Measurements from ENCODE around the gene MRPL36. TPM values are rescaled to one million over a fixed set of nuclear protein-coding genes. Genes with fewer than 3 reads are reported as not detected.

Gene MRPL36
- total and polyA plus RNA-seq, 9 donors: 26.8 to 60.7 (median 34.0) TPM

DNA sequence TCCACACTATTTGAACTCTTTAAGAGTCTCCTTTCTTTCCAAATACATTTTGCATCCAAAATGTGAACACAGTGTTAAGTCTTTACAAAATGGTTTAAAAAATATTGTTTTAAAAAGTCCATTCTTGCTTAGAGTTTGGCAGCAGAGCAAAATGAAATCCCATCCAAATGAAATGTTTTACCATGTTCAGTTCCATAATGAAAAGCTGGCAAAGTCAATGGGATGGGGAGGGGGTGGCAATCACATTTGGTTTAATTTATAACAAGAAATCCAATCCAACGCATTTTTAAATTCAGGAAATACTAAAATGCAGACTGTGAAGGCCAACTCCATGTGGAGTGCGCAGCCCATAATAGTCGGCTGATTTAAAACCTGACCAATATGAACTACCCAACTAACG, 39.4 kb downstream of the MRPL36 start:
- no peaks in the 10 kb centered on the region for H3K27me3 ChIP-seq
- H3K4me3 ChIP-seq: no peak overlapping the region
- no peak for DNase-seq
- intact Hi-C loops (cut with DNase I): loop anchor here in 3 of 4 donors (10.0 kb wide), 2 partner anchors 275 to 285 kb away; no protein-coding TSS in a partner anchor
- no peaks in the 10 kb centered on the region for H3K4me1 ChIP-seq (ENCODE audit: insufficient read depth)
- H3K27ac ChIP-seq: no peak overlapping the region
- TF ChIP-seq POLR2A (IDR thresholded peaks at IDR 0.05) (no peak), EP300 (IDR thresholded peaks at IDR 0.05) (no peak)
- TF ChIP-seq, protein P1, sequence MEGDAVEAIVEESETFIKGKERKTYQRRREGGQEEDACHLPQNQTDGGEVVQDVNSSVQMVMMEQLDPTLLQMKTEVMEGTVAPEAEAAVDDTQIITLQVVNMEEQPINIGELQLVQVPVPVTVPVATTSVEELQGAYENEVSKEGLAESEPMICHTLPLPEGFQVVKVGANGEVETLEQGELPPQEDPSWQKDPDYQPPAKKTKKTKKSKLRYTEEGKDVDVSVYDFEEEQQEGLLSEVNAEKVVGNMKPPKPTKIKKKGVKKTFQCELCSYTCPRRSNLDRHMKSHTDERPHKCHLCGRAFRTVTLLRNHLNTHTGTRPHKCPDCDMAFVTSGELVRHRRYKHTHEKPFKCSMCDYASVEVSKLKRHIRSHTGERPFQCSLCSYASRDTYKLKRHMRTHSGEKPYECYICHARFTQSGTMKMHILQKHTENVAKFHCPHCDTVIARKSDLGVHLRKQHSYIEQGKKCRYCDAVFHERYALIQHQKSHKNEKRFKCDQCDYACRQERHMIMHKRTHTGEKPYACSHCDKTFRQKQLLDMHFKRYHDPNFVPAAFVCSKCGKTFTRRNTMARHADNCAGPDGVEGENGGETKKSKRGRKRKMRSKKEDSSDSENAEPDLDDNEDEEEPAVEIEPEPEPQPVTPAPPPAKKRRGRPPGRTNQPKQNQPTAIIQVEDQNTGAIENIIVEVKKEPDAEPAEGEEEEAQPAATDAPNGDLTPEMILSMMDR (IDR thresholded peaks at IDR 0.05): no peak
- 60 to 75% (median 72%) methylated on average over 4 of the region's 4 CpGs for WGBS, 3 donors
- no peaks in the 10 kb centered on the region for H3K9me3 ChIP-seq
- H3K36me3 ChIP-seq: no peaks in the 10 kb centered on the region

DNA sequence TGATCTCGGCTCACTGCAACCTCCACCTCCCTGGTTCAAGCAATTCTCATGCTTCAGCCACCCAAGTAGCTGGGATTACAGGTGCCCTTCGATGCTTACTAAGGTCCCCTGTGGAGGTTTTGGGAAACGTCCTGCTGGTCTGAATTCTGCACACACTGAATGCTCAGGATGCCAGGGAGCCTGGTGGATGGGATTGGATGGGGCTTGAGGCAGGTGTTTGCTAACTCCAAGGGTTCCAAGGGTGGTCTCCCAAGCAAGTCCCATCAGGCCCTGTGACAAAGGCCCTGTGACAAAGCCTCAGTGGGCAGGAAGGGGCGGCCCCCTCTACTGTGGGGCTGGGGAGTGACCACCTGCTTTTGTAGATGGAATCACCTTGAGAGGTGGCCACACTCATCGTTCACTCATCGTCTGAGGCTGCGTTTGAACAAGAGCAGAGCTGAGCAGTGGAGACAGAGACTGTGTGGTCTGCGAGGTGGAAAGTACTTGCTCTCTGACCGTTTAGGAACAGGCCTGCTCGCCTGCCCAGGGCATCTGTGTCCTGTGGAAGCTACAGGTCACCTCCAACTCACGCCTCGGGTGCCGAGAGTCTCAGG, 40.2 kb downstream of the MRPL36 start:
- intact Hi-C loops (cut with DNase I): no loop called here
- TF ChIP-seq POLR2A (IDR thresholded peaks at IDR 0.05) (no peak), EP300 (IDR thresholded peaks at IDR 0.05) (no peak)
- TF ChIP-seq, protein P1 (IDR thresholded peaks at IDR 0.05): no peak
- DNase-seq: peak in 3 of 5 donors; percentile 1 to 15 (median 2)
- Histone ChIP-seq H3K4me1 (ENCODE audit: insufficient read depth) (no peaks in the 10 kb centered on the region), H3K9me3 (no peaks in the 10 kb centered on the region), H3K27me3 (no peaks in the 10 kb centered on the region), H3K36me3 (no peaks in the 10 kb centered on the region), H3K4me3 (no peak overlapping the region), H3K27ac (no peak overlapping the region)
- WGBS, 3 donors: 75 to 81% (median 79%) methylated on average over 13 of the region's 13 CpGs

DNA sequence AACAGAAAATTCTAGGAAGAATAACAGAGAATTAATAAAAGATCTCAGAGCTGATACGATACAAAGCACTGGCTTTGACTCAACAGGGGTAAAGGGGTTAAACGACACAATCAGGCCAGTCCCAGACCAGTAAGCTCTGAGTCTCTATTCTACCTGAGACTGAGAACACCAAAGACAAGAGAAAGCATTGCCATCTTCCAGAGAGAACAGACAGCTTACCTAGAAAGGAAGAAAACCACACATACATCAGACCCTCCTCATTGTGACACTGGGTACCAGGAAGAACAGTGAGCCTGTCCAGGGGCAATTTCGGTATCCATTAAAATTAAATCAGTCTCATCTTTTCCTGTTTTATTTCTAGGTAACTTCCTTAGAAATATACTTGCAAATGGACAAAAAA, 41.1 kb downstream of the MRPL36 start:
- no peaks in the 10 kb centered on the region for H3K9me3 ChIP-seq
- intact Hi-C loops (cut with DNase I): no loop called here
- H3K27ac ChIP-seq: no peak overlapping the region
- H3K36me3 ChIP-seq: no peaks in the 10 kb centered on the region
- WGBS, 3 donors: 79 to 90% (median 87%) methylated on average over 3 of the region's 3 CpGs
- H3K4me1 ChIP-seq (ENCODE audit: insufficient read depth): no peaks in the 10 kb centered on the region
- H3K27me3 ChIP-seq: no peaks in the 10 kb centered on the region
- TF ChIP-seq POLR2A (IDR thresholded peaks at IDR 0.05) (no peak), EP300 (IDR thresholded peaks at IDR 0.05) (no peak)
- no peak overlapping the region for H3K4me3 ChIP-seq
- DNase-seq: no peak

DNA sequence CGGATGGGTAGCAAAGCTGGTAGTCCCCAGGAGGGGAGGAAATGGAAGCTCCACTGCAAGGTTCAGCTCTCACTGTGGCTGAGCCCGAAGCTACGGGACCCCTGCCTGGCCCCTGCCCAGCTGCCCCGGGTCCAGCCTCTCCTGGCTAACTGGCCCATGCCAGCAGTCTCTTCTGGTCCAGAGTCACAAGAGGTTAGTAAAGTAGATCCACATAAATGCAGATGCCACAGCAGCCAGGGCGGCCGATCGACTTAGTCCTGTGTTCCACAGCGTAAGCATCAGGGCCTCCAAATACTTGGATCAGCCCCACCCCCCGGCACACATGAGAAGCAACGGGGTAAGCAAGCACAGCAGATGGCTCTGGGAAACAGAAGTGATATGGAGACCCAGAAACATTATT, 42.1 kb downstream of the MRPL36 start:
- Histone ChIP-seq H3K36me3 (no peaks in the 10 kb centered on the region), H3K4me1 (ENCODE audit: insufficient read depth) (no peaks in the 10 kb centered on the region), H3K9me3 (no peaks in the 10 kb centered on the region), H3K27me3 (no peaks in the 10 kb centered on the region), H3K4me3 (no peak overlapping the region), H3K27ac (no peak overlapping the region)
- 81 to 89% (median 86%) methylated on average over 10 of the region's 10 CpGs for WGBS, 3 donors
- peak in 3 of 5 donors; percentile 1 to 13 (median 4) for DNase-seq
- intact Hi-C loops (cut with DNase I): no loop called here
- TF ChIP-seq EP300 (IDR thresholded peaks at IDR 0.05): no peak
- TF ChIP-seq, protein P1 (IDR thresholded peaks at IDR 0.05): no peak

DNA sequence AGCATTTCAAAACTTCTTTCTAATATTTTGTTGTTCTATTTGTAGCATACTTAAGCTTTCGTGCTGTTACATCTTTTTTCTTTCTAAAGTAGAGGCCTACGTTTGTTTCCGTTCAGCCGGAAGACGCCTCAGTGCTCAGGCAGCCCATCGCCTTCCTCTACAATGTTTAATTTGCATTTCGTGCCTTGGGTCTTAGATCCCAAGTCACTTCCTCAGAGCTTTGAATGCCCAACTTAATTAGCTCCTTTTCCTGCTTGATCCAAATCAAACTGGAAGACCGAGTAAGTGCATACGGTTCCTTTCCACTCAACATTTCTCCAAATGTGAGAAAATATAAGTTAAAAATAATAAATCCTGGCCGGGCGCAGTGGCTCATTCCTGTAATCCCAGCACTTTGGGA, 43.2 kb downstream of the MRPL36 start:
- DNase-seq: peak in 1 of 5 donors; percentile 5
- 83% methylated on average over 11 of the region's 11 CpGs for WGBS, 3 donors
- no peak overlapping the region for H3K4me3 ChIP-seq
- intact Hi-C loops (cut with DNase I): no loop called here
- H3K27ac ChIP-seq: no peak overlapping the region
- no peaks in the 10 kb centered on the region for H3K4me1 ChIP-seq (ENCODE audit: insufficient read depth)
- no peaks in the 10 kb centered on the region for H3K27me3 ChIP-seq
- H3K36me3 ChIP-seq: no peaks in the 10 kb centered on the region
- H3K9me3 ChIP-seq: no peaks in the 10 kb centered on the region
- TF ChIP-seq, protein P1 (IDR thresholded peaks at IDR 0.05): no peak
- TF ChIP-seq POLR2A (IDR thresholded peaks at IDR 0.05): no peak
- TF ChIP-seq EP300 (IDR thresholded peaks at IDR 0.05): no peak

Data from ovary (tissue), 9 donors.